NCI-H2081 treated with DMSO at 0.1 percent for 48 hours (cell line): ENCODE measurements around the gene ZNF581.

Experiments used
- DNase-seq: peaks from one replicate; lab custom pipeline; 2025; lab: John Stamatoyannopoulos, UW

The ZNF581 gene

GRCh38 chr19:55643003-55643886 lies at the start of gene ZNF581:
ZNF581 (plus strand) TSS chr19:55643649; CDS start chr19:55644572, 923 bp downstream.
- peak; percentile 24 for DNase-seq

- no peak for DNase-seq
Observed at GRCh38 chr19:55594996-55595545, 48.4 kb upstream of the ZNF581 start.

- DNase-seq = no peak
Observed at GRCh38 chr19:55596304-55596703, 47.1 kb upstream of the ZNF581 start.

GRCh38 chr19:55597501-55597921 lies 45.9 kb upstream of the ZNF581 start:
- no peak for DNase-seq

DNA sequence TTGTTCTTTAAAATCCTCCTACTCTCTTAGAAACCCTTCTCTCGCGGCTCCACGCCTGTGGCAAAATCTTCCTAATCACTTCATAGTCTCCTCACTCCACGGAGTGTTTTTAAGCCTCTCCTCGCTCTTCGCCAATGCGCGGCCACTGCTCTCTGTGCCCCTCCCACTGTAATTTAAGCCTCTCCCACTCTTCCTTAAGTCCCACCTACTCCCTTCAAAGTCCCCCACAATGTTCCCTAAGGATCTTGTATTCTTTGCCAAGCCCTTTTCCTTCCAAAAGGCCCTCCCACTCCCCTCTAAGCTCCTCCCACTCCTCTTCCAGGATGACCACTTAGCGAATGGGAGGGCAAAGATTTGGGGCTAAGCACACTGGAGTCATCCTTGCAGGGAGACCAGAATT lies 45.4 kb upstream of the ZNF581 start:
- no peak for DNase-seq

DNA sequence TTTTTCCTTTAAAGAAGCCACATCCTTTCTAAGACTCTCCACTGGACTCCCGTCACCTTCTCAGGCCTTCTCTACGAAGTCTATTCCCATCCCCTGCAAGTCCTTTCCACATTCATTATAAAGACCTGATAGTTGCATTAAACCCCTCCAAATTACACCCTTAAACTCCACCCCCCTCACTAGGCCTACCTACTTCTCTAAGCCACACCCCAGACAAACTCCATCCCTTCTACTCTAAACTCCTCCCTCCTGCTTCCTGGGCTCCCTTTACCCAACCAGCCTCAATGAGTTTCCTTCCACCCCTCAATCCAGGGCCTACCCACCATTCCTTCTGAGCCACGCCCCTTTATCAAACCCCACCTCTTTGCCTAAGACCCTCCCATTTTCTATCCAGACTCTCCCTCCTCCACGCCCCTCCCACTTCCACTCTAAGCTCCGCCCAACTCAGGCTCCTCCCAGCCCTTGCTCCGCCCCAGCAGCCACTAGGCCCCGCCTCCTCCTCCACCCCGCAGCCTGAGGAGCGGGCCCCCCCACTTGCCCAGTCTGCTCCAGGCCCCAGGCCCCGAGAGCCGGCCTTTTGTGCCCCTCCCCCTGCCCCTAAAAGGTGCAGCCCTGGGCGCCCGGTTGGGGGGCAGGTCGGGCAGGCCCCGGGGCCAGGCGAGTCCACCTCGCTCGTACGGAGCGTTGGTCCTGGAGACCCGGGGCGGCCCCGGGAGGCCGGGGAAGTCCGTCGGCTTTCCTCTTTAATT lies 44.6 kb upstream of the ZNF581 start:
- peak; percentile 30 for DNase-seq

GRCh38 chr19:55599468-55599841 lies 44.0 kb upstream of the ZNF581 start, which contains the start of gene FIZ1:
FIZ1 (minus strand) TSS chr19:55599517; CDS start chr19:55597865, 1,652 bp downstream.
- DNase-seq = peak; percentile 89

- peak; percentile 89 for DNase-seq
Observed at GRCh38 chr19:55599842-55600661, 43.4 kb upstream of the ZNF581 start, which contains the start of gene ZNF524. ZNF524 (plus strand) TSS chr19:55600288; CDS start chr19:55602113, 1,825 bp downstream.

DNA sequence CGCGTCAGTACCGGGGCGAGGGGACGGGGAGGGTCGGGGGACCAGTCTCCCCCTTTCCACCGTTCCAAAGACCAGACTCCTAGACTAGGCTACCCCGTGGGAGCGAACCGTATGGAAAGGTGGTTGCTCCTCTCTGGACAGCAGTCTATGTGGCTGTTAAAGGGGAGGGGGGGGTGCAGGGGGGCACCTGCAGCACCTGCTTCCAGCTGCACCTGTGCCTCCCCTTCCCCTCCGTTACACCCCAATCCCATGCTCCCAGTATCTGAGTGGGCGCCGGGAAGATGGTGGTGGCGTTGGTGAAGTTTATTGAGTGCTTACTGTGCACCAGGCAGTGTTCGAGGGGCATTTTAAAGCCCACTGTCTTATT lies 42.8 kb upstream of the ZNF581 start:
- no peak for DNase-seq

- no peak for DNase-seq
Observed at GRCh38 chr19:55601084-55601483, 42.4 kb upstream of the ZNF581 start.

DNA sequence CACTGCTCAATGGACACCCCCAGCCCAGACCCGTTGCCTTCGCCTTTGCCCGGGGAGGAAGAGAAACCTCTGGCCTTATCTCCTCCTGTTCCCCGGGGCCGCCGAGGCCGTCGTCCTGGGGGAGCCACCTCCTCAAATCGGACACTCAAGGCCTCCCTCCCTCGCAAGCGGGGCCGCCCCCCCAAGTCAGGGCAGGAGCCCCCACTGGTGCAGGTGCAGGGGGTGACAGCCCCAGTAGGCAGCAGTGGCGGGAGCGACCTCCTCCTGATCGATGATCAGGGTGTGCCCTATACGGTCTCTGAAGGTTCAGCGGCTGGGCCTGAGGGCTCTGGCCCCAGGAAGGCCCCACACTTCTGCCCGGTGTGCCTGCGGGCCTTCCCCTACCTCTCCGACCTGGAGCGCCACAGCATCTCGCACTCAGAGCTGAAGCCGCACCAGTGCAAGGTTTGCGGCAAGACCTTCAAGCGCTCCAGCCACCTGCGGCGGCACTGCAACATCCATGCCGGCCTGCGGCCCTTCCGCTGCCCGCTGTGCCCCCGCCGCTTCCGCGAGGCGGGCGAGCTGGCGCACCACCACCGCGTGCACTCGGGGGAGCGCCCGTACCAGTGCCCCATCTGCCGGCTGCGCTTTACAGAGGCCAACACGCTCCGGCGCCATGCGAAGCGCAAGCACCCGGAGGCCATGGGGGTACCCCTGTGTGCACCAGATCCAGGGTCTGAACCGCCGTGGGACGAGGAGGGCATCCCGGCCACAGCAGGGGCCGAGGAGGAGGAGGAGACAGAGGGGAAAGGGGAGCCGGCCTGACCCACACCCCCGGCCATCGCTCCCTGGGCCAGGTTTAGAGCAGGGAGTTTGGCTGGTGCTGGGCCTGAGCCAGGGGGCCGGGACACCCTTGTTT lies 41.1 kb upstream of the ZNF581 start:
- DNase-seq = no peak

DNA sequence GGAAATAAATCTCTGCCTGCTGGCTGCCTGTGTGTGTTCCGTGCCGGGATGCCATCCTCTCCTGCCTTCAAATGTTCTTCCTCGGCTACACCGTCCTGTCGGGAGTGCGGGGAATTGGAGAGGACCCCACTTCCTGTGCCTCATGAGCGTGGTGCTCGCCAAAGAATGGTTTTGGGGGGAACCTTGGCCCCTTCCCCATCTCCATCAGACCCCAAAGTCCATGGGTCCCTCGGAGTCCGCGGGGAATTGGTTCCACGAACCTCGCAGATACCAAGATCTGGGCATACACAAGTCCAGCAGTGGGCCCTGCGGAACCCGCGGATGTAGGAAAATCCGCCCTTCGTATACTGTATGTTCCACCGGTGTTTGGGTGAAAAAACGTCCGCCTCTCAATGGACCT lies 40.3 kb upstream of the ZNF581 start:
- no peak for DNase-seq

DNA sequence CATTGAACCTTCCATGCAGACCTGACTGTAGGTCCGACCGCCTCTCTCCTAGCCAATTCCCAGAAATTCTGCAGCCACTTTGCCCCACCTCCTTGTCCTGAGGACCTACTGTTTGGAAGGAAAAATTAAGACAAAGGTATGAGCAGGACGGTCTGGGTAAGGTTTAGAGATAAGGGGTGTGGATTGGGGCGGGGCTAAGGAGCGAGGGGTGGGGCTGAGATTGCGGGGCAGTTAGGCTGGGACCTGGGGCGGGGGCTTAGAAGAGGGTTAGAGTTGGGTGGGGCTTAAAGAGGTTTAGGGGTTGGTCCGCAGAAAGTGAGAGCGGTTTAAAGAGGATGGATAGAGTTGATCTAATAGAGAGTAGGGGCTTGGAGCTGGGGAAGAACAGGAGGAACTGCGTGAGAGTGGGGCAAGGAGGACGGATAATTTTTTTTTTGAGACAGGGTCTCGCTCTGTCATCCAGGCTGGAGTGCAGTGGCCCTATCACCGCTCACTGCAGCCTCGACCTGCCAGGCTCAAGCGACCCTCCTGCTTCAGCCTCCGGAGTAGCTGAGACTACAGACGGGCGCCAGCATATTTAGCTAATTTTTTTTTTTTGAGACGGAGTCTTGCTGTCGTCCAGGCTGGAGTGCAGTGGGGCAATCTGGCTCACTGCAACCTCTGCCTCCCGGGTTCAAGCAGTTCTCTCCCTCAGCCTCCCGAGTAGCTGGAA lies 39.7 kb upstream of the ZNF581 start:
- no peak for DNase-seq

GRCh38 chr19:55605207-55605636 lies 38.2 kb upstream of the ZNF581 start:
- DNase-seq = peak; percentile 95

- no peak for DNase-seq
Observed at GRCh38 chr19:55605637-55606470, 37.6 kb upstream of the ZNF581 start, which contains the start of gene ZNF865. ZNF865 (plus strand) TSS chr19:55605647; CDS start chr19:55613619, 7,972 bp downstream.

DNA sequence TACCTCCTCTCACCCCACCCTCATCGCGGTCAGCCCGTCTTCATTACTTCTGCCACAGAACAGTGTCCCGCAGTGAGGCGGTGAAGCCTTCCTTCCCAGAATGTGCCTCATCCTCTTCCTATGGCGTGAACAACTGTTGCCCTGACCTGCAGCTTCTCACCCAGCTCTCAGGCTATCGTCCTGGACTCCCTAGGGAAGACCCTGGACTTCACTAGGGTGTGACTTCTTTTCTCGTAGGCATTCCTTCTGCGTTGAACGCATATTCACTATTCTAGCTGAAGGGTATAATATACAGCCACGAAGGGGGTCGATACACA lies 37.0 kb upstream of the ZNF581 start:
- DNase-seq = no peak

DNA sequence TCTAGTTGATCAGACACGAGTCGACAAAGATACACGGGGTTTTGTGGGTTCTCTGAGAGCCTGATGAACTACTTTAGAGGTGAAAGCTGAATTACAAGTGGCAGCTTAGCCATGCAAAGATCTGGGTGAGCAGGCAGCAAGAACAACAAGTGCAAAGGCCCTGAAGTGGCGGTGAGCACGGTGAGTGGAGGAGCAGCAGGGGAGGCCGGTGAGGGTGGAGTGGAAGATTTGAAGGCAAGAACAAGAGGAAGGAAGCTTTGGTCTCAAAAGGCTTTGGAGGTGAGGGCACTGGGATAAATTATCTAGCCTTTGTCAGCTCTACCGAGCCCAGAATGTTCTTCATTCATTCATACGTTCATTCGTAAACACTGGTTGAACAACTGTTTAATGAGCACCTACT lies 36.6 kb upstream of the ZNF581 start:
- no peak for DNase-seq

DNA sequence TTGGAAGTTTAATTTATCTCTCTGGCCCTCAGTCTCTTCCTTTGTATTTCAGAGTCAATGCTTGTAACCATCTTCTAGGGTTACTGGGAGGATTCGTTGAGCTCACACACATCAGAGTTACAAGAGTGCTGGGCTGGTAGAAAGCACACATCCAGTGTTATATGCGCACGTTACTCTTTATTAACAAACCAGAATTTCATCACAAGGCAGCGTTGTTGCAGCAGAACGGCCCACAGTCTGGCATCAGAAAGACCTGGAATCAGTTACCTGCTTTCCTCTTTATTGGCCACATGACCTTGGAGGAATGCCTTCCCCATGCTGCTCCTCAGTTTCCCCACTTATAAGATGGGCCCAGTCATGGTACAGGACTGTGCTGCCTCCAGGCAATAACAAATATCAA lies 34.1 kb upstream of the ZNF581 start:
- no peak for DNase-seq

- no peak for DNase-seq
Observed at GRCh38 chr19:55611300-55611982, 32.0 kb upstream of the ZNF581 start.
